Fibroblast of lung (primary cell): ENCODE data around the gene UGT1A10.

Source experiments
- CTCF ChIP-seq, 2 donors: IDR thresholded peaks in 1 of 2; conservative IDR thresholded peaks in 1 of 2; 1 replicate in 1 of 2; 2 replicates in 1 of 2; pipeline ENCODE4 v1.5.1; 2011 to 2012; ENCODE audit warnings: low read length in 2 of 2, control low read depth in 1 of 2, inconsistent platforms in 1 of 2, low read depth in 1 of 2, mild to moderate bottlenecking in 1 of 2
- EZH2 ChIP-seq: IDR thresholded peaks from 2 replicates; pipeline ENCODE4 v1.5.1; 2012; ENCODE audit warnings: low read length, control low read depth, mild to moderate bottlenecking; ENCODE audit errors: missing control alignments

GRCh38 chr2:233598952-233599351 is 37.3 kb upstream of the UGT1A10 start:
- no peak for TF ChIP-seq CTCF (conservative IDR thresholded peaks at IDR 0.05 in 1 of 2, IDR thresholded peaks at IDR 0.05 in 1 of 2; ENCODE audit: low read depth in 1 of 2, low read length in 2 of 2)
- TF ChIP-seq EZH2, result no peak
